ENCODE results near the gene CMPK2.
"Not testable (repeated sequence)": the region's sequence is repeated elsewhere in the genome, so short reads cannot be mapped to it uniquely, and the experiment has no call there.

The CMPK2 gene

DNA sequence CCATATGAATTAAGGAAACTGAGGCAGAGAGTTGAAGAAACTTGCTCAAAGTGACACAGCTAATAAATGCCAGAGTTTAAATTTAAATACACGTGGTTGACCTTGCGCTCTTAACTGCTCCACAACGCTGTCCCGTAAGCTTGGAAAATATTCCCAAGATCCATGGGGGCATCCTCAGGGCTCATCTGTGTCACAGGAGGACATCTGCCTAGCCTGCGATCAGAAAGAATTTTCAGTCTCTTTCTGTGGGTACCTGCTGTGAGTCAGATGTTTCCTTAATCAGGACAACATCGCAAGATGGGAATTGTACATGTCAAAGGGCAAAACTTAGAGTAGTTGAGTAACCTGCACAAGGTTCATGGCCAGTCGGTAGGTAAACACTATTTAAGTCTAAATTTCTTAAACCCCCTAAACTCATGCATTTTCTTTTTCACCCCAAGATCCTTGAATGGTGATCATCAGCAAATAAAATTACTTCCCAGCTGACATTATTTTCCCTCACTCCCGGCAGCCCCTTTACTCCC, 1.4 kb downstream of the CMPK2 start:
- Histone ChIP-seq H3K4me1 (ENCODE audit: control insufficient read depth in 2 of 2, insufficient read depth in 2 of 2, low read length in 2 of 2) (peaks cover 6 to 12% of the 10 kb centered on the region in 2 donors), H3K9ac (ENCODE audit: low read depth in 1 of 2, low read length in 2 of 2) (no peak overlapping the region), H3K4me3 (ENCODE audit: low read length in 2 of 2) (peak overlapping the region; percentile 73 to 78), H3K27ac (ENCODE audit: low read depth in 2 of 2, low read length in 2 of 2) (no peak overlapping the region), H3K36me3 (ENCODE audit: control insufficient read depth in 2 of 2, insufficient read depth in 2 of 2, low read length in 2 of 2) (peaks cover 0 to 8% of the 10 kb centered on the region in 2 donors), H3K27me3 (ENCODE audit: control insufficient read depth in 2 of 2, insufficient read depth in 2 of 2, low read length in 2 of 2) (no peaks in the 10 kb centered on the region), H3K9me3 (ENCODE audit: control insufficient read depth in 2 of 2, low read length in 2 of 2) (peaks cover 0 to 1% of the 10 kb centered on the region in 2 donors)

DNA sequence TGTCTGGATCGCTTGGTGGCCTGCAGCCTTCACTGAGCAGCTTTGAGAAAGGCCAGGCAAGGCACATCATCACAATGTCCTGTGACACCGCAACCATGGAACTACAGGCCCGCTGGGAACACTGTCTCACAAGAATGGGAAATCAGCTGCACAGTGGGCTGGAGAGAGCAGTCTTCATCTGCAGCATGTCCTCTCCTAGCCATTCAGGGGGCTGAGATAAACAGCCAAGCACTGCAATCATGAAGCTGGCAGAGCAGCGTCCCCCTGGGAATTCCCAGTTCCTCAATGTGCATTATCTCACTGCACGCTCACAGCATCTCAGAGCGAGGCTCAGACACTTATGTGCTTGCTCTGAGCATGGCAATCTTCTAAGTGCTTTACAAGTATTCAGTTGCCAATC, 1.9 kb downstream of the CMPK2 start:
- H3K36me3 ChIP-seq (ENCODE audit: control insufficient read depth in 2 of 2, insufficient read depth in 2 of 2, low read length in 2 of 2), result peaks cover 0 to 8% of the 10 kb centered on the region in 2 donors
- H3K9me3 ChIP-seq (ENCODE audit: control insufficient read depth in 2 of 2, low read length in 2 of 2), result peaks cover 0 to 1% of the 10 kb centered on the region in 2 donors
- H3K4me1 ChIP-seq (ENCODE audit: control insufficient read depth in 2 of 2, insufficient read depth in 2 of 2, low read length in 2 of 2), result peaks cover 6 to 12% of the 10 kb centered on the region in 2 donors
- no peak overlapping the region for H3K9ac ChIP-seq (ENCODE audit: low read depth in 1 of 2, low read length in 2 of 2)
- H3K27ac ChIP-seq (ENCODE audit: low read depth in 2 of 2, low read length in 2 of 2), result no peak overlapping the region
- H3K4me3 ChIP-seq (ENCODE audit: low read length in 2 of 2), result no peak overlapping the region
- no peaks in the 10 kb centered on the region for H3K27me3 ChIP-seq (ENCODE audit: control insufficient read depth in 2 of 2, insufficient read depth in 2 of 2, low read length in 2 of 2)

DNA sequence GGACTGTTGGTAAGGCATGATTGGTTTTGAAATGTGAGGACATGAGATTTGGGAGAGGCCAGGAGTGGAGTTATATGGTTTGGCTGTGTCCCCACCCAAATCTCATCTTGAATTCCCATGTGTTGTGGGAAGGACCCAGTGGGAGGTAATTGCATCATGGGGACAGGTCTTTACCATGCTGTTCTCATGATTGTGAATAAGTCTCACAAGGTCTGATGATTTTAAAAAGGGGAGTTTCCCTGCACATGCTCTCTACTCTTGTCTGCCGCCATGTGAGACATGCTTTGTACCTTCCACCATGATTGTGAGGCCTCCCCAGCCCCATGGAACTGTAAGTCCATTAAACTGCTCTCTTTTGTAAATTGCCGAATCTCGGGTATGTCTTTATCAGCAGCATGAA, 5.4 kb downstream of the CMPK2 start:
- H3K36me3 ChIP-seq (ENCODE audit: control insufficient read depth in 2 of 2, insufficient read depth in 2 of 2, low read length in 2 of 2), result peaks cover 0 to 8% of the 10 kb centered on the region in 2 donors
- no peaks in the 10 kb centered on the region for H3K27me3 ChIP-seq (ENCODE audit: control insufficient read depth in 2 of 2, insufficient read depth in 2 of 2, low read length in 2 of 2)
- H3K4me1 ChIP-seq (ENCODE audit: control insufficient read depth in 2 of 2, insufficient read depth in 2 of 2, low read length in 2 of 2), result peaks cover 3 to 6% of the 10 kb centered on the region in 2 donors
- H3K9ac ChIP-seq (ENCODE audit: low read depth in 1 of 2, low read length in 2 of 2), result no peak overlapping the region
- H3K4me3 ChIP-seq (ENCODE audit: low read length in 2 of 2), result no peak overlapping the region
- H3K9me3 ChIP-seq (ENCODE audit: control insufficient read depth in 2 of 2, low read length in 2 of 2), result peaks cover 0 to 1% of the 10 kb centered on the region in 2 donors
- H3K27ac ChIP-seq (ENCODE audit: low read depth in 2 of 2, low read length in 2 of 2), result no peak overlapping the region

DNA sequence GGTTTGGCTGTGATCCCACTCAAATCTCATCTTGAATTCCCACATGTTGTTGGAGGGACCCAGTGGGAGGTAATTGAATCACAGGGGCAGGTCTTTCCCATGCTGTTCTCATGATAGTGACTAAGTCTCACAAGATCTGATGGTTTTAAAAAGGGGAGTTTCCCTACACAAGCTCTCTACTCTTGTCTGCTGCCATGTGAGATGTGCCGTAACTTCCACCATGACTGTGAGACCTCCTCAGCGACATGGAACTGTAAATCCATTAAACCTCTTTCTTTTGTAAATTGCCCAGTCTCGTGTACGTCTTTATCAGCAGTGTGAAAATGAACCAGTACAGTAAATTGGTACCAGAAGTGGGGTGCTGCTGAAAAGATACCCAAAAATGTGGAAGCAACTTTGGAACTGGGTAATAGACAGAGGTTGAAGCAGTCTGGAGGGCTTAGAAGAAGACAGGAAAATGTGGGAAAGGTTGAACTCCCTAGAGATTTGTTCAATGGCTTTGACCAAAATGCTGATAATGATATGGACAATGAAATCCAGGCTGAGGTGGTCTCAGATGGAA, 7.2 kb downstream of the CMPK2 start:
- not testable (repeated sequence) for H3K9me3 ChIP-seq (ENCODE audit: control insufficient read depth in 2 of 2, low read length in 2 of 2); H3K27ac ChIP-seq (ENCODE audit: low read depth in 2 of 2, low read length in 2 of 2); H3K4me3 ChIP-seq (ENCODE audit: low read length in 2 of 2); H3K36me3 ChIP-seq (ENCODE audit: control insufficient read depth in 2 of 2, insufficient read depth in 2 of 2, low read length in 2 of 2); H3K9ac ChIP-seq (ENCODE audit: low read depth in 1 of 2, low read length in 2 of 2); H3K4me1 ChIP-seq (ENCODE audit: control insufficient read depth in 2 of 2, insufficient read depth in 2 of 2, low read length in 2 of 2); H3K27me3 ChIP-seq (ENCODE audit: control insufficient read depth in 2 of 2, insufficient read depth in 2 of 2, low read length in 2 of 2)

DNA sequence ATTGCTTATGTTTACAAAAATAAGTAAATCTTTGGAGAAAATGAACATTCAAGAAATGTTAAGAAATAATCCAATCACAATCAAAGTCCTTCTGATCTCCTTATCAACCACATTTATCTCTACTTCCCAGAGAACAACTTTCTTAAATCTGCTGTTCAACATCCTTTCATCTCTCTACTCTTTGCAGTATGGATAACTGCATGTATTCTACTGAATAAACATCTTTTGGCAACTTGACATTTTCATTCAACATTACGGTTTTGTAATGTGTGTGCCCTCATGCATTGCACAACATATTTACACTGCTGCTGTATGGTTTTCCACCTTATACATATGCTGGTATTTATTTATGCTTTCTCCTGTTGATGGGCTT, 9.2 kb downstream of the CMPK2 start:
- peaks cover 0 to 1% of the 10 kb centered on the region in 2 donors for H3K9me3 ChIP-seq (ENCODE audit: control insufficient read depth in 2 of 2, low read length in 2 of 2)
- H3K27ac ChIP-seq (ENCODE audit: low read depth in 2 of 2, low read length in 2 of 2), result no peak overlapping the region
- H3K4me1 ChIP-seq (ENCODE audit: control insufficient read depth in 2 of 2, insufficient read depth in 2 of 2, low read length in 2 of 2), result no peaks in the 10 kb centered on the region
- H3K27me3 ChIP-seq (ENCODE audit: control insufficient read depth in 2 of 2, insufficient read depth in 2 of 2, low read length in 2 of 2), result no peaks in the 10 kb centered on the region
- H3K36me3 ChIP-seq (ENCODE audit: control insufficient read depth in 2 of 2, insufficient read depth in 2 of 2, low read length in 2 of 2), result peaks cover 0 to 8% of the 10 kb centered on the region in 2 donors
- no peak overlapping the region for H3K9ac ChIP-seq (ENCODE audit: low read depth in 1 of 2, low read length in 2 of 2)
- no peak overlapping the region for H3K4me3 ChIP-seq (ENCODE audit: low read length in 2 of 2)

DNA sequence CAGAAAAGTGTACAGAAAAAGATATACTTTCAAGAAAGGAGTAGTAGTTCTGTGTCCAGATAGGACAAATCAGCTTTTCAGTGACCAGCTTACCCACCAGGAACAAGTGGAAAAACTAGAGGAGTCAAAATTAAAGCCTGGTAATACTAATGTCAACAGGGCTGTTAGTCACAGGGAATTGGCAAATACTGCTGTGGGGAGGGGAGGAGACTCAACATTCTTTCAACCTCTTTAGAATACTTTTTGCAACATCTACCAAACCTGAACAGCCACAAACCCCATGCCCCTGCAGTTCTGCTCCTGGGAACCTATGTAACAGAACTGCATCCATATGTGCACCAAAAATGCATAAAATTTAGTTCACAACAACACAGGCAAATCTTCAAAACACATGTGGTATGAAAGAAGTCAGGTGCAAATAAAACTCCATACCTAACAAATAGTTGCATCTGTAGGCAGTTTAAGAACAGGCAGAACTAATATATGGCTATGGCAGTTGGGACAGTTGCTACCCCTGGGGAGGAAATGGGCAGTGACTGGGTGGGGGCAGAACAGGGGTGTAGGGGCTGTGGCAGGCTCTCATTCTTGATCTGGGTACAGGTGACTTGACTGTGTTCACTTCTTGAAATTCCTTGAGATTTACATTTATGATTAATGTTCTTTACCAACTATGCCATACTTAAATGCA, 9.7 kb downstream of the CMPK2 start:
- Histone ChIP-seq H3K9ac (ENCODE audit: low read depth in 1 of 2, low read length in 2 of 2) (no peak overlapping the region), H3K4me3 (ENCODE audit: low read length in 2 of 2) (no peak overlapping the region), H3K4me1 (ENCODE audit: control insufficient read depth in 2 of 2, insufficient read depth in 2 of 2, low read length in 2 of 2) (no peaks in the 10 kb centered on the region), H3K27me3 (ENCODE audit: control insufficient read depth in 2 of 2, insufficient read depth in 2 of 2, low read length in 2 of 2) (no peaks in the 10 kb centered on the region), H3K36me3 (ENCODE audit: control insufficient read depth in 2 of 2, insufficient read depth in 2 of 2, low read length in 2 of 2) (peaks cover 0 to 8% of the 10 kb centered on the region in 2 donors), H3K9me3 (ENCODE audit: control insufficient read depth in 2 of 2, low read length in 2 of 2) (no peaks in the 10 kb centered on the region), H3K27ac (ENCODE audit: low read depth in 2 of 2, low read length in 2 of 2) (no peak overlapping the region)

DNA sequence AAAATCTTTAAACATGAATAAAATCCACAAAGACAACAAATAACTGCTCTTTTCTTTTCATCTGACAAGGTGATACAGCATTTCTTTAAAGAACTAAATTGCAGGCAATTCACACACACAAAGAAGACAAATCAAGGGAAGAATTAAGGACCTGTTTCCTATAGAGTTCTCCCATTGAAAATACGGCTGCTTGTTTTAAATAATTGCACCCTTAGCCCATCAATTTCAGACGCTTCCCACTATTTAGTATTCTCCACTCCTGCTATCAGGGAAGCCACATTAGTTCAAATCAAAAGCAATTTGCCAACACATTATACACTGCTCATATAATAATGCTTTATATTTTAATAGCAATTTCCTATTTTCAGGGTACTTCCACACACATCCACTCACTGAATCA, 11.3 kb downstream of the CMPK2 start:
- Histone ChIP-seq H3K36me3 (ENCODE audit: control insufficient read depth in 2 of 2, insufficient read depth in 2 of 2, low read length in 2 of 2) (peaks cover 7 to 16% of the 10 kb centered on the region in 2 donors), H3K9ac (ENCODE audit: low read depth in 1 of 2, low read length in 2 of 2) (no peak overlapping the region)

DNA sequence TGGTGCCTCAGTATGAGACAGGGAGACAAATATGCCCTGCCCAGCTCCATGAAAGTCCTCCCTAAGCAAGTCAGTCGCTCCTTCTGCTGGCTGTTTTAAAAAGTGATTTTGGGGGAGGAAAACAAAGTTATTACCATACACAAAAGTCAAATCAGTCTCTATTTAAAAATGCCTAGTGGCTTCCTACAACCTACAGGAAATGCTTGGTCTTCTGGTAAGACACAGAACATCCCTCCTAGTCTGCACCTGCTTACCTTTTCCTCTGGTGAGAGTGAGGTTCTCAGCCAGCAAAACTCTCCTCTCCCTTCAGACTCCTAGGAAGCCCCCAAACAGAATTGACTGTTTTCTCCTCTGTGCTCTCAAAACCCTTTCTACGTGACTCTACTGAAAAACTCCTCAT, 13.5 kb downstream of the CMPK2 start:
- peaks cover 11 to 18% of the 10 kb centered on the region in 2 donors for H3K36me3 ChIP-seq (ENCODE audit: control insufficient read depth in 2 of 2, insufficient read depth in 2 of 2, low read length in 2 of 2)

More for the DNA sequence above, 11.3 kb downstream of the CMPK2 start:
- H3K4me1 ChIP-seq (ENCODE audit: control insufficient read depth in 2 of 2, insufficient read depth in 2 of 2, low read length in 2 of 2), result no peaks in the 10 kb centered on the region
- no peak overlapping the region for H3K27ac ChIP-seq (ENCODE audit: low read depth in 2 of 2, low read length in 2 of 2)
- no peaks in the 10 kb centered on the region for H3K9me3 ChIP-seq (ENCODE audit: control insufficient read depth in 2 of 2, low read length in 2 of 2)
- no peak overlapping the region for H3K4me3 ChIP-seq (ENCODE audit: low read length in 2 of 2)
- no peaks in the 10 kb centered on the region for H3K27me3 ChIP-seq (ENCODE audit: control insufficient read depth in 2 of 2, insufficient read depth in 2 of 2, low read length in 2 of 2)

DNA sequence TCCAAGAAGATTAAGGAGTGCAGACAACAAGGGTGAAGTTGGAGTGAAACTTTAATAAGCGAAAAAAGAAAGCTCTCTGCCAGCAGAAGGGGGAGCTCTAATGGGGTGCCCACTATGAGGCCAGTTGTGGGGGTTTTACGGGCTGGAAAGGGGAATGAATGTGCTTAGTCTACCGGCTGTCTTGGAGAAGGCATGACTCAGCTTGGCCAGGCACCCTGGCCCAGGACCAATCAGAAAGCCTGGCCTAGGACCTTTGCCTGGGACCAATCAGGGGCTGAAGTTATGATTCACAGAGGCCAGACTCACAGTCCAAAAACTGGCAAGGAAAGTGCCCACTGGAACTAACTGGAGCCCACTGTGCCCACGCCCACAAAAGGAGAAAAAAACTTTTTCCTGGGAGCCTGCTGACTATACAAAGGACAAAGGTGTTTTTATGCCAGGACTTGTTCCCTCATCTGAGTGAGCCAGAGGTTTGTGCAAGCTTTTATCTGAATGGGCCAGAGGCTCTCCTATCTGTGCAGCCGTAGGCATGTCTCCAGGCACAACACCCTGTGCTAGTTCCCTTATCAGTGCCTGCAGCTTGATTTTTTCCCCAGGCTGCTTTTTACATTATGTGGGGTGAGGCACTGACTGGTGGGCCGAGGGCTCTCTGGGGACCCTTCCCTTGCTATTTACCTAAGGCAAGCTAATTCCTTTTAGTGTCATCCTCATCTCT, 18.6 kb downstream of the CMPK2 start:
- Histone ChIP-seq H3K9me3 (ENCODE audit: control insufficient read depth in 2 of 2, low read length in 2 of 2) (peaks cover 25 to 48% of the 10 kb centered on the region in 2 donors), H3K27me3 (ENCODE audit: control insufficient read depth in 2 of 2, insufficient read depth in 2 of 2, low read length in 2 of 2) (no peaks in the 10 kb centered on the region), H3K4me1 (ENCODE audit: control insufficient read depth in 2 of 2, insufficient read depth in 2 of 2, low read length in 2 of 2) (no peaks in the 10 kb centered on the region), H3K9ac (ENCODE audit: low read depth in 1 of 2, low read length in 2 of 2) (no peak overlapping the region), H3K36me3 (ENCODE audit: control insufficient read depth in 2 of 2, insufficient read depth in 2 of 2, low read length in 2 of 2) (peaks cover 11 to 18% of the 10 kb centered on the region in 2 donors), H3K4me3 (ENCODE audit: low read length in 2 of 2) (no peak overlapping the region), H3K27ac (ENCODE audit: low read depth in 2 of 2, low read length in 2 of 2) (no peak overlapping the region)

More for the DNA sequence above, 13.5 kb downstream of the CMPK2 start:
- no peaks in the 10 kb centered on the region for H3K4me1 ChIP-seq (ENCODE audit: control insufficient read depth in 2 of 2, insufficient read depth in 2 of 2, low read length in 2 of 2)
- H3K9me3 ChIP-seq (ENCODE audit: control insufficient read depth in 2 of 2, low read length in 2 of 2), result peaks cover 0 to 3% of the 10 kb centered on the region in 2 donors
- H3K27me3 ChIP-seq (ENCODE audit: control insufficient read depth in 2 of 2, insufficient read depth in 2 of 2, low read length in 2 of 2), result no peaks in the 10 kb centered on the region
- no peak overlapping the region for H3K9ac ChIP-seq (ENCODE audit: low read depth in 1 of 2, low read length in 2 of 2)
- H3K4me3 ChIP-seq (ENCODE audit: low read length in 2 of 2), result no peak overlapping the region
- H3K27ac ChIP-seq (ENCODE audit: low read depth in 2 of 2, low read length in 2 of 2), result no peak overlapping the region

DNA sequence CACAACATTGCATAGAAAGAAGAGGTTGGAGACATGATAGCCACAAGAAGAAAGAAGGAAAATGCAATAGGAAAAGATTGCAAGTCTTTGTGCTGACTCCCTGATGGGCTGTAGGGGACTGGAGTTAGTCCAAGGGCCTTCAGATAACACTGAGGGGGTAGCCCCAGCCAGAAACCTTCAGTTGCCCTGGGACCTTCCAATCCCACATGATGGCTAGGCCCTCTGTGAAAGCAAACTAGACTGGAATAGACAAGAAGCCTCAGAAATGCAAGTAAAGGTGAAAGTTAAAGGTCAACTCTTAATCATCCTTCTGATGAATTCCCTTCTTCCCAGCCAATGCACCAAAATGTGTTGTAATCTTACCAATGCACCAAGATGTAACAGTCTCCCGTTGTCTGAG, 19.2 kb downstream of the CMPK2 start:
- H3K9ac ChIP-seq (ENCODE audit: low read depth in 1 of 2, low read length in 2 of 2), result no peak overlapping the region
- H3K36me3 ChIP-seq (ENCODE audit: control insufficient read depth in 2 of 2, insufficient read depth in 2 of 2, low read length in 2 of 2), result peaks cover 11 to 18% of the 10 kb centered on the region in 2 donors
- H3K4me1 ChIP-seq (ENCODE audit: control insufficient read depth in 2 of 2, insufficient read depth in 2 of 2, low read length in 2 of 2), result no peaks in the 10 kb centered on the region
- no peak overlapping the region for H3K4me3 ChIP-seq (ENCODE audit: low read length in 2 of 2)
- H3K27ac ChIP-seq (ENCODE audit: low read depth in 2 of 2, low read length in 2 of 2), result no peak overlapping the region
- no peaks in the 10 kb centered on the region for H3K27me3 ChIP-seq (ENCODE audit: control insufficient read depth in 2 of 2, insufficient read depth in 2 of 2, low read length in 2 of 2)
- H3K9me3 ChIP-seq (ENCODE audit: control insufficient read depth in 2 of 2, low read length in 2 of 2), result peaks cover 25 to 48% of the 10 kb centered on the region in 2 donors

Measured in mucosa of rectum (tissue), 2 donors.